Stimulated activated CD4-positive, alpha-beta T cell treated with anti-CD3 and anti-CD28 coated beads, Interleukin-4, amount 100 ng/mL, for 1 hour (primary cell): Measurements from ENCODE around the gene APOC3.
"Not testable (repeated sequence)": the region's sequence is repeated elsewhere in the genome, so short reads cannot be mapped to it uniquely, and the experiment has no call there.

Source experiments
- DNase-seq: peaks from one replicate; pipeline ENCODE4 v3.0.0-alpha.2; 2020

The APOC3 gene

GRCh38 chr11:116832350-116833290, 2.9 kb downstream of the APOC3 start:
- DNase-seq = no peak

GRCh38 chr11:116833491-116833815, 3.7 kb downstream of the APOC3 start:
- no peak for DNase-seq

- no peak for DNase-seq
Measured at GRCh38 chr11:116833816-116834534, 4.3 kb downstream of the APOC3 start.

- DNase-seq = not testable (repeated sequence)
Measured at GRCh38 chr11:116834535-116835041, 4.9 kb downstream of the APOC3 start.

- DNase-seq = no peak
Measured at GRCh38 chr11:116835042-116835772, 5.5 kb downstream of the APOC3 start.

GRCh38 chr11:116835791-116836631, 6.3 kb downstream of the APOC3 start:
- peak; percentile 80 for DNase-seq

- DNase-seq = no peak
Measured at GRCh38 chr11:116836632-116836991, 6.9 kb downstream of the APOC3 start.

GRCh38 chr11:116837231-116838091, 7.8 kb downstream of the APOC3 start, which contains the start of gene APOA1:
TSS of gene APOA1 (minus strand) at chr11:116837622. CDS start at chr11:116837387, 235 bp downstream.
- no peak for DNase-seq

- DNase-seq = no peak
Measured at GRCh38 chr11:116838321-116839084, 8.8 kb downstream of the APOC3 start.

GRCh38 chr11:116840224-116840745, 10.6 kb downstream of the APOC3 start:
- no peak for DNase-seq

GRCh38 chr11:116840746-116841296, 11.1 kb downstream of the APOC3 start:
- DNase-seq = no peak

GRCh38 chr11:116842117-116842516, 12.4 kb downstream of the APOC3 start:
- DNase-seq = no peak

- no peak for DNase-seq
Measured at GRCh38 chr11:116842909-116843308, 13.2 kb downstream of the APOC3 start.

- no peak for DNase-seq
Measured at GRCh38 chr11:116843661-116844060, 14.0 kb downstream of the APOC3 start.

GRCh38 chr11:116844722-116845121, 15.0 kb downstream of the APOC3 start:
- no peak for DNase-seq

- DNase-seq = no peak
Measured at GRCh38 chr11:116847612-116848011, 17.9 kb downstream of the APOC3 start.

GRCh38 chr11:116849060-116849459, 19.4 kb downstream of the APOC3 start:
- no peak for DNase-seq

GRCh38 chr11:116849486-116849885, 19.8 kb downstream of the APOC3 start:
- DNase-seq = no peak

GRCh38 chr11:116851626-116852025, 21.9 kb downstream of the APOC3 start:
- peak; percentile 19 for DNase-seq
